H9 (cell line): ENCODE measurements around the gene AFG1L. TPM values are rescaled to one million over a fixed set of nuclear protein-coding genes. Genes with fewer than 3 reads are reported as not detected.

ENCODE experiments used
- DNase-seq: peaks from one replicate; pipeline ENCODE4 v3.0.0-alpha.2; 2017
- H2AFZ ChIP-seq: one replicate; pipeline ENCODE4 v1.6.1; 2013; ENCODE audit warnings: mild to moderate bottlenecking, low read length, control low read depth, moderate library complexity
- H2AK5ac ChIP-seq: 2 replicates; pipeline ENCODE4 v1.6.1; 2013; ENCODE audit warnings: low read length, control low read depth, mixed read lengths; ENCODE audit not compliant: insufficient read length
- H2BK120ac ChIP-seq: one replicate; pipeline ENCODE4 v1.6.1; 2013; ENCODE audit warnings: low read depth, mild to moderate bottlenecking, low read length, control low read depth, inconsistent platforms; ENCODE audit not compliant: poor library complexity, severe bottlenecking
- H2BK12ac ChIP-seq: 2 replicates; pipeline ENCODE4 v1.6.1; 2013; ENCODE audit warnings: low read length, control low read depth, mixed read lengths, low read depth; ENCODE audit not compliant: insufficient read length
- H2BK15ac ChIP-seq: 2 replicates; pipeline ENCODE4 v1.6.1; 2013; ENCODE audit warnings: low read depth, low read length, control low read depth
- H2BK20ac ChIP-seq: one replicate; pipeline ENCODE4 v1.6.1; 2013; ENCODE audit warnings: low read depth, mild to moderate bottlenecking, low read length, control low read depth, inconsistent platforms; ENCODE audit not compliant: poor library complexity, severe bottlenecking
- H2BK5ac ChIP-seq: 2 replicates; pipeline ENCODE4 v1.6.1; 2013; ENCODE audit warnings: low read length, control low read depth, mixed read lengths; ENCODE audit not compliant: insufficient read length
- H3K14ac ChIP-seq: 2 replicates; pipeline ENCODE4 v1.6.1; 2013; ENCODE audit warnings: low read length, control low read depth; ENCODE audit not compliant: insufficient read depth
- H3K18ac ChIP-seq: 2 replicates; pipeline ENCODE4 v1.6.1; 2013; ENCODE audit warnings: low read depth, mild to moderate bottlenecking, mixed read lengths, low read length, control low read depth; ENCODE audit not compliant: insufficient read length
- H3K23ac ChIP-seq: 2 replicates; pipeline ENCODE4 v1.6.1; 2013; ENCODE audit warnings: low read length, control low read depth, mixed read lengths, low read depth; ENCODE audit not compliant: insufficient read length
- H3K23me2 ChIP-seq: 2 replicates; pipeline ENCODE4 v1.6.1; 2013; ENCODE audit warnings: low read depth, mild to moderate bottlenecking, mixed read lengths, low read length, control low read depth; ENCODE audit not compliant: insufficient read length, poor library complexity, severe bottlenecking
- H3K27ac ChIP-seq: 2 replicates; pipeline ENCODE4 v1.5.1; 2013; ENCODE audit warnings: low read length, control low read depth, mixed read lengths, low read depth; ENCODE audit not compliant: insufficient read length
- H3K27me3 ChIP-seq: 2 replicates; pipeline ENCODE4 v1.6.1; 2013; ENCODE audit warnings: low read length, control low read depth, inconsistent platforms; ENCODE audit not compliant: insufficient read depth
- H3K4ac ChIP-seq: 2 replicates; pipeline ENCODE4 v1.6.1; 2013; ENCODE audit warnings: low read depth, mild to moderate bottlenecking, control low read depth, inconsistent platforms, low read length, moderate library complexity
- H3K4me1 ChIP-seq: 2 replicates; pipeline ENCODE4 v1.6.1; 2013; ENCODE audit warnings: low read length, control low read depth, inconsistent platforms; ENCODE audit not compliant: insufficient read depth
- H3K4me2 ChIP-seq: 2 replicates; pipeline ENCODE4 v1.6.1; 2013; ENCODE audit warnings: low read length, control low read depth, mixed read lengths; ENCODE audit not compliant: insufficient read length, insufficient read depth
- H3K56ac ChIP-seq: 2 replicates; pipeline ENCODE4 v1.6.1; 2013; ENCODE audit warnings: low read depth, mild to moderate bottlenecking, mixed read lengths, low read length, control low read depth; ENCODE audit not compliant: insufficient read length
- H3K79me1 ChIP-seq: 2 replicates; pipeline ENCODE4 v1.6.1; 2013; ENCODE audit warnings: low read depth, mild to moderate bottlenecking, moderate library complexity, low read length, control low read depth, inconsistent platforms; ENCODE audit not compliant: insufficient read depth, poor library complexity, severe bottlenecking
- H3K79me2 ChIP-seq: 2 replicates; pipeline ENCODE4 v1.6.1; 2013; ENCODE audit warnings: low read length, control low read depth, inconsistent platforms; ENCODE audit not compliant: insufficient read depth
- H3K9ac ChIP-seq: 2 replicates; pipeline ENCODE4 v1.6.1; 2013; ENCODE audit warnings: low read length, control low read depth, mixed read lengths; ENCODE audit not compliant: insufficient read length; ENCODE audit errors: extremely low read depth
- H3K9me3 ChIP-seq: one replicate; pipeline ENCODE4 v1.6.1; 2013; ENCODE audit warnings: low read depth, low read length, inconsistent platforms; ENCODE audit not compliant: control insufficient read depth
- H3T11ph ChIP-seq: one replicate; pipeline ENCODE4 v1.6.1; 2013; ENCODE audit warnings: mild to moderate bottlenecking, low read length, control low read depth, inconsistent platforms
- H4K20me1 ChIP-seq: one replicate; pipeline ENCODE4 v1.6.1; 2013; ENCODE audit not compliant: control insufficient read depth, insufficient read length, insufficient read depth
- H4K5ac ChIP-seq: 2 replicates; pipeline ENCODE4 v1.6.1; 2013; ENCODE audit warnings: low read depth, mild to moderate bottlenecking, mixed read lengths, low read length, control low read depth; ENCODE audit not compliant: insufficient read length
- H4K8ac ChIP-seq: replicated peaks from 2 replicates; pipeline ENCODE4 v1.6.1; 2013; ENCODE audit warnings: low read length, control low read depth, mixed read lengths, low read depth; ENCODE audit not compliant: insufficient read length
- H4K91ac ChIP-seq: 2 replicates; pipeline ENCODE4 v1.6.1; 2013; ENCODE audit warnings: low read depth, mild to moderate bottlenecking, moderate library complexity, mixed read lengths, low read length, control low read depth; ENCODE audit not compliant: insufficient read length
- H3K27ac Mint-ChIP-seq, 3 experiments: 2 replicates in 2 of 3; 3 replicates in 1 of 3; pipeline ENCODE4 v1.8.0; 2020 to 2021; ENCODE audit warnings: mixed read lengths in 3 of 3, mild to moderate bottlenecking in 1 of 3, moderate library complexity in 1 of 3
- H3K27me3 Mint-ChIP-seq: 2 replicates; pipeline ENCODE4 v1.8.0; 2021; ENCODE audit warnings: low read depth, mild to moderate bottlenecking, moderate library complexity, mixed read lengths
- H3K36me3 Mint-ChIP-seq, 3 experiments: 2 replicates in 2 of 3; 3 replicates in 1 of 3; pipeline ENCODE4 v1.8.0; 2020 to 2021; ENCODE audit warnings: low read depth in 3 of 3, mixed read lengths in 3 of 3; ENCODE audit not compliant: insufficient read depth in 1 of 3
- H3K4me1 Mint-ChIP-seq, 2 experiments: 2 replicates each; pipeline ENCODE4 v1.8.0; 2020; ENCODE audit warnings: mixed read lengths in 2 of 2
- H3K4me3 Mint-ChIP-seq, 2 experiments: 2 replicates in 1 of 2; 3 replicates in 1 of 2; pipeline ENCODE4 v1.8.0; 2020 to 2021; ENCODE audit warnings: mild to moderate bottlenecking in 2 of 2, mixed read lengths in 2 of 2, moderate library complexity in 1 of 2
- H3K9me3 Mint-ChIP-seq, 2 experiments: 2 replicates in 1 of 2; 3 replicates in 1 of 2; pipeline ENCODE4 v1.8.0; 2020; ENCODE audit warnings: mild to moderate bottlenecking in 2 of 2, mixed read lengths in 2 of 2, moderate library complexity in 1 of 2
- WGBS: extraction: QIAGEN DNeasy Blood & Tissue Kit; methylation state at CpG from one replicate; pipeline ENCODE4 v1.1.7; 2013; ENCODE audit warnings: missing lambda C conversion rate, low lambda C conversion rate, mixed read lengths; ENCODE audit not compliant: insufficient read length; ENCODE audit errors: extremely low coverage; 5-methylcytosine and 5-hydroxymethylcytosine counted together
- total RNA-seq: library from RNA; stranded (reverse); gene quantifications from 2 replicates; pipeline ENCODE4 v1.2.1, GENCODE V29; 2021
- TF ChIP-seq, protein P1 (sequence below): fragments of 200-600 bp; sonication (generic); conservative IDR thresholded peaks from 3 replicates; pipeline ENCODE4 v1.8.0; 2021; ENCODE audit warnings: antibody characterized with exemption, mild to moderate bottlenecking

The AFG1L gene
- total RNA-seq, 1 experiment from 2014 or later: 4.7 TPM

DNA sequence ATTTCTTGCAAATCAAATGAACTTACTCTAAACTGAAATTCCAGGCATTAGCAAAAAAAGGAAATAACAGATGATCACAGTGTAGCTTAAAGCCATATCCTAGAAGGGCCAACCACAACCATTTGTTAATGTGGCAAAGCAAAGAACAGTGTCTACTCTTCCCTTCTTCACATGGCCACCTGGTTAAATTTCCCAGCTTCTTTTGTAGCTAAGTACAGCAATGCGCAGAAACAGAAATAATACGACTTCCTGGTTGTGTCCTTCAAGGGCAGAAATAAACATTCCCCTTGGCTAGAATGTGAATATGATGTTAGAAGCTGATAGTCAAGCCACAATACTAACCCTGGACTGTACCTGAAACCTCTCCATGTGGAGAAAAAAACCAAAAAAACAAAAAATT lies 43.6 kb upstream of the AFG1L start:
- no CpG with 5 or more reads among the region's 2 CpGs for WGBS
- Histone ChIP-seq H3K56ac (no peak overlapping the region), H3K4ac (no peak overlapping the region), H3K9ac (no peak overlapping the region), H3K14ac (no peak overlapping the region), H2BK20ac (no peak overlapping the region), H2BK15ac (no peak overlapping the region), H4K91ac (no peak overlapping the region), H3K4me1 (no peaks in the 10 kb centered on the region), H4K20me1 (no peaks in the 10 kb centered on the region), H3K23me2 (no peaks in the 10 kb centered on the region), H3K27ac (no peak overlapping the region), H2BK5ac (no peak overlapping the region), H2AFZ (no peak overlapping the region), H3K9me3 (no peaks in the 10 kb centered on the region), H3T11ph (no peak overlapping the region), H3K23ac (no peak overlapping the region), H4K8ac (no peak overlapping the region), H2BK12ac (no peak overlapping the region), H2BK120ac (no peak overlapping the region), H2AK5ac (no peak overlapping the region), H4K5ac (no peak overlapping the region), H3K4me2 (no peak overlapping the region), H3K18ac (no peak overlapping the region), H3K27me3 (no peaks in the 10 kb centered on the region), H3K79me1 (peaks cover 2% of the 10 kb centered on the region), H3K79me2 (no peaks in the 10 kb centered on the region)
- no peak for DNase-seq
- TF ChIP-seq, protein P1, sequence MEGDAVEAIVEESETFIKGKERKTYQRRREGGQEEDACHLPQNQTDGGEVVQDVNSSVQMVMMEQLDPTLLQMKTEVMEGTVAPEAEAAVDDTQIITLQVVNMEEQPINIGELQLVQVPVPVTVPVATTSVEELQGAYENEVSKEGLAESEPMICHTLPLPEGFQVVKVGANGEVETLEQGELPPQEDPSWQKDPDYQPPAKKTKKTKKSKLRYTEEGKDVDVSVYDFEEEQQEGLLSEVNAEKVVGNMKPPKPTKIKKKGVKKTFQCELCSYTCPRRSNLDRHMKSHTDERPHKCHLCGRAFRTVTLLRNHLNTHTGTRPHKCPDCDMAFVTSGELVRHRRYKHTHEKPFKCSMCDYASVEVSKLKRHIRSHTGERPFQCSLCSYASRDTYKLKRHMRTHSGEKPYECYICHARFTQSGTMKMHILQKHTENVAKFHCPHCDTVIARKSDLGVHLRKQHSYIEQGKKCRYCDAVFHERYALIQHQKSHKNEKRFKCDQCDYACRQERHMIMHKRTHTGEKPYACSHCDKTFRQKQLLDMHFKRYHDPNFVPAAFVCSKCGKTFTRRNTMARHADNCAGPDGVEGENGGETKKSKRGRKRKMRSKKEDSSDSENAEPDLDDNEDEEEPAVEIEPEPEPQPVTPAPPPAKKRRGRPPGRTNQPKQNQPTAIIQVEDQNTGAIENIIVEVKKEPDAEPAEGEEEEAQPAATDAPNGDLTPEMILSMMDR: no peak
- H3K4me1 Mint-ChIP-seq: peaks cover 0 to 4% of the 10 kb centered on the region in 2 experiments; a peak in 3 of 4 replicates
- H3K9me3 Mint-ChIP-seq: no peaks in the 10 kb centered on the region
- no peaks in the 10 kb centered on the region for H3K27me3 Mint-ChIP-seq
- H3K4me3 Mint-ChIP-seq: no peak overlapping the region
- H3K36me3 Mint-ChIP-seq: no peaks in the 10 kb centered on the region
- H3K27ac Mint-ChIP-seq: no peak overlapping the region
